NCI-H526 treated with DMSO at 0.1 percent for 48 hours (cell line): ENCODE results near the gene LYST.
"Not testable (repeated sequence)": the region's sequence is repeated elsewhere in the genome, so short reads cannot be mapped to it uniquely, and the experiment has no call there.

Experiments
- DNase-seq: peaks from one replicate; lab custom pipeline; 2025; lab: John Stamatoyannopoulos, UW

LYST gene

GRCh38 chr1:235818632-235819136 lies 48.0 kb downstream of the LYST start:
- DNase-seq = no peak

GRCh38 chr1:235817101-235817728 lies 49.5 kb downstream of the LYST start:
- no peak for DNase-seq

GRCh38 chr1:235809688-235810397 lies 56.9 kb downstream of the LYST start:
- DNase-seq = no peak

DNA sequence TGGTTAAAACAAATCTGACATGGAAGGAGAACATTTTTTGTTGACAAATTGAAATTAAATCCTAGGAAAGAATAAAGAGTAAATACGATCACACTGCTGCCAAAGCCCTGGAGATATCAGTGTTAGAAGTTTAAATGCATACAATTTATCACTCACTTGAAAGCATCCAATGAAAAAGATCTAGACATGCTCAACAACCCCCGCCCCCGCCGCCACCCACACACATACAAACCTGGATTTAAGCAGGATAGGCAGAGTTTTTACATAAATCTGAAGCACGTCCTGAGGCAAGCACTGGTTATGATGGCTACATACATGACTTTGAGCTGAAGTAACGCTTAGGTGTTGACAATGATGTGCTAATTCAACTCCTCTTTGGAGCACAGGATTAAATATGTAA lies 58.5 kb downstream of the LYST start:
- no peak for DNase-seq

- no peak for DNase-seq
Observed at GRCh38 chr1:235806123-235806522, 60.6 kb downstream of the LYST start.

DNA sequence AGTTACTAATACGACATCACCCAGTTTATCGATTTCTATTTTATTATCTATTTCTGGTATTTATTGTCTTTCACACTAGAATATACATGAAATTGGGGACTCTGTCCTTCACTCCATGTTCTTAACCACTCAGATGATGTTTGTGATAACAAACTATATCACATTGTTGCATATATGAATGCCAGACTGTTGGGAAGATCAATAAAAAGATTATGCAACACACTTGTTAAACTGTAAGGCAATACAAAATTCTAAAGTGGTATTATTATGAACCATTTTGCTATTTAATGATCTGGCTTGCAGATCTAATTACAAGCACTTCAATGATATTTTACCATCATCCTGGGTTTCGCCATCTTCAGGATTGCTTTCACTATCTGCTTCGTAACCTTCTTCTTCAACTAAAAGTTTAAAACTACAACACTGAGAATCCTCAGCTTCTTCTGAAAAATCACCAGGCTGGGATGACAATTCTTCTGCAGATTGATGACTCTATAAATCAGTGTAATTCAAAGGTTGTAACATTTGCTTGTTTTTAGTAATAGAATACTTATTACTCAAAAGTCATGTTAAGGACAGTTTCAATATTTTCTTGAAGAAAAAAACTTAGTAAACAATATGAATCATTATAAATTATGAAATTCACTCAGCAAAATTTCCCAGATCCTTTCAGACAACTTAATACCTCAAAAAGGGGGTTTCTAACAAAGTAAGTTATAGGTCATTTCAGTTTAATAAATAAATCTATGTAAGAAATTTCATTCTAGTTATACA lies 63.9 kb downstream of the LYST start:
- DNase-seq = no peak

DNA sequence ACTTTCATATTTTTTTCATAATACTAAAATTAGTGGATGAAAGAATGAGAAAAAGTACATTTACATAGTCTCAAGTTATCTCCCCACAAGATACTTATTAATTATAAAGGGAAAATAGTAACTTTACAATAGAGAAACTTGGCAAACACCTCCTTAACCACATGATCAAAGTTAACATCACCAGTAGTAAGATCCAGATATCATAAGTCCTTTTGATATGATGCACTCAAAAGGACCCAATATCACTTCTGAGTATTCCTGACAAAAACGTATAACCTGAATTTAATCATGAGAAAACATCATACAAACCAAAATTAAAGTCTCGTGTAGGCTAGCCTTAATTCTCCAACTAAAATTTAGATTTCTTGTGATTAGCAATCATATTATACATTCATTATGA lies 67.4 kb downstream of the LYST start:
- no peak for DNase-seq

GRCh38 chr1:235791532-235792060 lies 75.1 kb downstream of the LYST start:
- DNase-seq = no peak

DNA sequence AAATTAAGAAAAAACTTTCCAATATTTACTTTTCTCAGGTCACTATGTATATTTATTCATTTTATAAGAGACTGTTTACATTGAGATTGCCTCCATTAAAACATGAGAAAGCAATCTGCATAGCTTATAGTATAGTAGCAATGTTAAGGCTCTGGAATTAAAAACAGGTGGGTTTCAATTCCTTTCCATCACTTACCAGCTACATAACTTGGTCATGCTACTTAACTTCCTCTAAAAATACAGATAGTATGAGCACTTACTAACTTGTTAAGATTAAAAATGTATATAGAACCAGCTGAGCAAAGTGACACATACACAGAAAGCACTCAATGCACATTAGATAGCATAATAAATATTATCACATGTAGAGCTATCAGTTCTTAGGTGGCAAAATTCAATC lies 76.6 kb downstream of the LYST start:
- DNase-seq = no peak

DNA sequence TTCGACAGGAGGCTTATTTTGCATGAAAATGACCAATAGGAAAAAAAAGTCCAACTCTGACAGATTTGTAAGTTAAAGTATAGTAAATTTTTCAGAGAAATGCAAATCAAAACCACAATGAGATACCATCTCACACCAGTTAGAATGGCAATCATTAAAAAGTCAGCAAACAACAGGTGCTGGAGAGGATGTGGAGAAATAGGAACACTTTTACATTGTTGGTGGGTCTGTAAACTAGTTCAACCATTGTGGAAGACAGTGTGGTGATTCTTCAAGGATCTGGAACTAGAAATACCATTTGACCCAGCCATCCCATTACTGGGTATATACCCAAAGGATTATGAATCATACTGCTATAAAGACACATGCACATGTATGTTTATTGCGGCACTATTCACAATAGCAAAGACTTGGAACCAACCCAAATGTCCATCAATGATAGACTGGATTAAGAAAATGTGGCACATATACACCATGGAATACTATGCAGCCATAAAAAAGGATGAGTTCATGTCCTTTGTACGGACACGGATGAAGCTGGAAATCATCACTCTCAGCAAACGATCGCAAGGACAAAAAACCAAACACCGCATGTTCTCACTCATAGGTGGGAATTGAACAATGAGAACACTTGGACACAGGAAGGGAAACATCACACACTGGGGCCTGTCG lies 80.3 kb downstream of the LYST start:
- not testable (repeated sequence) for DNase-seq

DNA sequence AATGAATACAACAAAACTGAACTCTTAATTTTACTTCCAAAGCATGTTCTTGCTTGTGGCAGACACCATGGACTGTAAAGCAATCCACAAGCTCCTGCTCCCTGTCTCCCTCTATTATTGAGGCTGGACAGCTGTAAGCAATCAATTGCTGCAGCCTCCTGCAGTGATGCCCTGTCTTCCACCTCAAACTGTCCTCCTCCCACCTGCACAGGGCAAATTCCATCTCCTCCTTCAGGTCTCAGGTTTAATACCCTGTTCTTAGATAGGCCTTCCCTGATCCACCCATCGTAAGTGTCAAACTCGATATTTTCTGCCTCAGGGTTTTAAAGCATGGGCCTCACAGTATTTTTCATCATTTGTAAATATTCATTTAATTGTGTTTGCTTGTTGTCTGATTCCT lies 81.8 kb downstream of the LYST start:
- no peak for DNase-seq

- no peak for DNase-seq
Observed at GRCh38 chr1:235783148-235783776, 83.4 kb downstream of the LYST start.

GRCh38 chr1:235782601-235783000 lies 84.1 kb downstream of the LYST start:
- DNase-seq = no peak

- DNase-seq = no peak
Observed at GRCh38 chr1:235781807-235782206, 84.9 kb downstream of the LYST start.

- no peak for DNase-seq
Observed at GRCh38 chr1:235779770-235780169, 86.9 kb downstream of the LYST start.

DNA sequence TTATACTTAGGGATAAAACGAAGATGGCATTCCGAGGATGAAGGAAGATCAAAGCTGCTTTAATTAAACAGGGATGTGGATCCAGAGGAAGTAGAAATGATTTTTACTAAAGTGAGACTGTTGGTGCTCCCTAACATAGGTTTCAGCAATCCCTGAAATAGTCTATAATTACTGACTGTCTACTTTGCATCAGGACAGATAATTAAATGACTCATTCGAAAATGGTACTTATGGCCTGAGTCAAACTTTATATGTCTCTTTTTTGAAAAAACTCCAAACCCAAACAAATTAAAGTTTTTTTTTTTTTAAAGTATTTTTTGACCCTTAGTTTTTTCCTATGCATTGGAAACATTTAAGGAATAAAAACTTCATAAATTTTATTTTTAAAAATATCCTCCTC lies 90.3 kb downstream of the LYST start:
- no peak for DNase-seq

DNA sequence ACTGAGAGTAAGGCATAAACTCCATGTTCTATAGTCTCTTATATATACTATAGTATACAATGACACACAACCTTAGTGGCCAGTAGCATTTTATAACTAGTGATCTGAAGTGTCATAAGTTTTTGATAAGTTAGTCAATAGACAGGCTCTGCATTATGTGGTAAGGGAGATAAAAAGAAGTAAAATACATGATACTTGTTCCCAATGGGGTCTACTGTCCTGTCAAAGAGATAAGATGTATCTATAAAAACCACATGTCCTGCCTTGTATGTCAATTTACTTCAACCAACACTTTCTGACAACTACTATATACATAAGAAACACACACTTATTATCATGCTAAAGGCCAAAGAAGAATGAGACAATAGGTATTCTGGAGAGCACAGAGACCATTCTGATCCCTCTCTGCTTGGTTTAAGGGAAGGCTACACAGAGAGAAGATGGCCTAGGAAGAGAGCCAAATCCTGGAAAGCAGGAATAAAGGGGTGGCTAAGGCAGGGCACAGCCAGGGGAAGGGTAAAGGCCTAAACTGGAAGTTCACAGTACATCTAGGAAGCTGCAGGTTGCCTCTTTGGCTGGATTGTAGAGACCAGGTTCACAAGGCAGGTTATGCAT lies 91.4 kb downstream of the LYST start:
- no peak for DNase-seq

DNA sequence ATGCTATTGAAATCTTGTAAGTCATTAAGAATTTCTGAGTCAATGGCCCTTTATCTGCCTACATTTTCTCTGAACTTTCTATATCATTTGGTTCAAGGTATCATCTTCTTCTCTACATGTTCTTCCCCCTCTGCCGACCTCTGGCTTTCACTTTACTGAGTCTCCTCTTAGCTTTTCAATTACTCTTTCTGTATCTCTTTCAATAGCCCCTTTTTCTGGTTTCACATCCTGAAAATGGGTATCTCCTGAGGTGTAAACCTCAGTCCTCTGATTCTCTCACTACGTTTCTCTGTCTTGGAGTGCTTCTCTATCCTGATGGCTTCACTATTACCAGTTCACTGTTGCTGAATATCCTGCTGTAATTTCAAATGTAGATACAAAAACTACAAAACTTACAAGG lies 98.9 kb downstream of the LYST start:
- no peak for DNase-seq

DNA sequence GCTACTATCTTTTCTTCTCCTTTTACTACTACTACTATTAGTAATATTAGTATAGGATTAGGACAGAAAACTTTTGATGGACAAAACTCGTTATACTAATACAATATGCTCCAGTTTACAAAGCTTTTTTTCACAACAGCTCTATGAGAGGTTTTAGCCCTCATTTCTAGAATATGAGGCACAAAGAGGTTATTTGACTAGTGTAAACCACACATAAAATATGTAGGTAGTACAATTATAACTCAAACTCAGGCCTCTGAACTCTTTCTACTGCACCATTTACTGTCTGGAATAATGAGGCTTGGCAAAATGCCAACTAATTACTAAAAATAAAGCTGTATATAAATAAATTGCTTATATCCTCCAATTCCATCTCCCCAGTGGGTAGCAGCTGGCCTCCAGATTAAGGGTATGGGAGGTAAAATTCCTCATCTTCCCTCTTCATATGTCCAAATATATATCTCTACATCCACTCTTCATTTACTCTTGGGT lies 99.9 kb downstream of the LYST start:
- no peak for DNase-seq

- DNase-seq = no peak
Observed at GRCh38 chr1:235763962-235764361, 102.7 kb downstream of the LYST start.

DNA sequence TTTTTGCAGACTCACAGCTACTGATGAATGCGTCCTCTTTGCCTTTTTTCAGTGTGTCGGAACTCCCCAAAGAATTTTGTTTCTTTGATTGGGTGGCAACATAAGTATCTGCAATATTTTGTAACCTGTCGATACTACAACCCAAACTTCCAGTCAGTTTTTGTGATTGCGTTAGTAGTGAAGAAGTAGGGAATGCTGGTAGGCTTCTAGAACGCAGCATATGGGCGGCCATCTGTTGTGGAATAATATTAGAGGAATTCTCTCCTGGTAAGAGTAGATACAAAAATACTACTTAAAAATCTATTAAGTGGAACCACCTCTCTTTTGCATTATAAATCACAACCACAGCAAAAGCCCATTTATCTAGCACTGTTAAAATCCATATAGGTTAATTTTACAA lies 107.4 kb downstream of the LYST start:
- no peak for DNase-seq
